HG03457 (cell line): ENCODE measurements around the gene INPP5F.

Source experiments
- ATAC-seq: cut with Tn5 transposase; IDR thresholded peaks from one replicate; pipeline ENCODE4 v1.9.1; 2021; ENCODE audit warnings: moderate number of reproducible peaks; ENCODE audit not compliant: unreplicated experiment

Gene INPP5F

GRCh38 chr10:119807960-119808697, 82.3 kb downstream of the INPP5F start:
- no peak for ATAC-seq

- no peak for ATAC-seq
These were observed 85.3 kb downstream of the INPP5F start for GRCh38 chr10:119811122-119811521.

GRCh38 chr10:119812684-119813083, 86.8 kb downstream of the INPP5F start:
- no peak for ATAC-seq

- no peak for ATAC-seq
These were observed 89.8 kb downstream of the INPP5F start for GRCh38 chr10:119815671-119816070.

GRCh38 chr10:119817991-119818888, 92.4 kb downstream of the INPP5F start:
- ATAC-seq, result no peak

GRCh38 chr10:119818889-119819270, 93.0 kb downstream of the INPP5F start:
- no peak for ATAC-seq

- no peak for ATAC-seq
These were observed 95.3 kb downstream of the INPP5F start for GRCh38 chr10:119821182-119821581.

- no peak for ATAC-seq
These were observed 98.4 kb downstream of the INPP5F start for GRCh38 chr10:119824299-119824698.

GRCh38 chr10:119826771-119827170, 100.9 kb downstream of the INPP5F start:
- no peak for ATAC-seq

GRCh38 chr10:119827430-119827829, 101.6 kb downstream of the INPP5F start:
- ATAC-seq, result no peak

GRCh38 chr10:119829429-119829828, 103.6 kb downstream of the INPP5F start:
- ATAC-seq, result no peak

- ATAC-seq, result no peak
These were observed 105.0 kb downstream of the INPP5F start for GRCh38 chr10:119830851-119831250.

- no peak for ATAC-seq
These were observed 105.8 kb downstream of the INPP5F start for GRCh38 chr10:119831656-119832055.

GRCh38 chr10:119832951-119833350, 107.1 kb downstream of the INPP5F start:
- ATAC-seq, result no peak

- ATAC-seq, result no peak
These were observed 108.3 kb downstream of the INPP5F start for GRCh38 chr10:119834188-119834587.

GRCh38 chr10:119845656-119846055, 119.8 kb downstream of the INPP5F start:
- ATAC-seq, result no peak

GRCh38 chr10:119849031-119849789, 123.4 kb downstream of the INPP5F start:
- no peak for ATAC-seq

- no peak for ATAC-seq
These were observed 124.1 kb downstream of the INPP5F start for GRCh38 chr10:119849944-119850343.

GRCh38 chr10:119852277-119852676, 126.4 kb downstream of the INPP5F start:
- no peak for ATAC-seq

- ATAC-seq, result no peak
These were observed 127.0 kb downstream of the INPP5F start for GRCh38 chr10:119852822-119853221.

- no peak for ATAC-seq
These were observed 127.7 kb downstream of the INPP5F start for GRCh38 chr10:119853574-119853973.
